Activated CD4-positive, CD25-positive, alpha-beta regulatory T cell (primary cell): Measurements from ENCODE around the gene MOCOS.

Experiments used
- DNase-seq, 4 experiments: peaks; one replicate each; lab custom pipeline; 2025; lab: John Stamatoyannopoulos, UW

The MOCOS gene

GRCh38 chr18:36274083-36274715 lies 86.9 kb downstream of the MOCOS start:
- DNase-seq, result no peak

GRCh38 chr18:36275561-36275960 lies 88.3 kb downstream of the MOCOS start:
- DNase-seq, result no peak

- DNase-seq, result no peak
Observed at GRCh38 chr18:36279001-36279400, 91.7 kb downstream of the MOCOS start.

- no peak for DNase-seq
Observed at GRCh38 chr18:36281936-36282335, 94.6 kb downstream of the MOCOS start.

- no peak for DNase-seq
Observed at GRCh38 chr18:36283448-36283847, 96.2 kb downstream of the MOCOS start.

GRCh38 chr18:36284268-36284667 lies 97.0 kb downstream of the MOCOS start:
- DNase-seq, result no peak

GRCh38 chr18:36284671-36285295 lies 97.5 kb downstream of the MOCOS start:
- DNase-seq, result peak in 2 of 4 experiments; percentile 4 to 6

GRCh38 chr18:36287653-36288052 lies 100.4 kb downstream of the MOCOS start:
- DNase-seq, result no peak

GRCh38 chr18:36288689-36289088 lies 101.4 kb downstream of the MOCOS start:
- no peak for DNase-seq

GRCh38 chr18:36294031-36294430 lies 106.7 kb downstream of the MOCOS start:
- no peak for DNase-seq

- DNase-seq, result no peak
Observed at GRCh38 chr18:36295214-36295613, 107.9 kb downstream of the MOCOS start.

- no peak for DNase-seq
Observed at GRCh38 chr18:36295880-36296301, 108.6 kb downstream of the MOCOS start.

- no peak for DNase-seq
Observed at GRCh38 chr18:36296650-36297416, 109.5 kb downstream of the MOCOS start.

GRCh38 chr18:36297417-36298125 lies 110.3 kb downstream of the MOCOS start, which contains the start of gene FHOD3:
FHOD3 (plus strand) TSS chr18:36297713; CDS start chr18:36297836, 123 bp downstream.
- peak in 1 of 4 experiments; percentile 2 for DNase-seq

GRCh38 chr18:36298126-36298741 lies 110.9 kb downstream of the MOCOS start:
- no peak for DNase-seq

- DNase-seq, result no peak
Observed at GRCh38 chr18:36299015-36299414, 111.7 kb downstream of the MOCOS start.

GRCh38 chr18:36300211-36300610 lies 112.9 kb downstream of the MOCOS start:
- DNase-seq, result no peak

- no peak for DNase-seq
Observed at GRCh38 chr18:36301884-36302283, 114.6 kb downstream of the MOCOS start.

GRCh38 chr18:36302676-36303075 lies 115.4 kb downstream of the MOCOS start:
- DNase-seq, result no peak

- no peak for DNase-seq
Observed at GRCh38 chr18:36303211-36303844, 116.0 kb downstream of the MOCOS start.

- no peak for DNase-seq
Observed at GRCh38 chr18:36304723-36305122, 117.4 kb downstream of the MOCOS start.
